ENCODE measurements around the gene HIVEP2. TPM values are rescaled to one million over a fixed set of nuclear protein-coding genes. Genes with fewer than 3 reads are reported as not detected.
A peak's percentile ranks its signal among the peaks of the same experiment; 100 is the strongest.

Gene HIVEP2
- total RNA-seq, 1 donor from 2014 or later: 12.6 TPM

DNA sequence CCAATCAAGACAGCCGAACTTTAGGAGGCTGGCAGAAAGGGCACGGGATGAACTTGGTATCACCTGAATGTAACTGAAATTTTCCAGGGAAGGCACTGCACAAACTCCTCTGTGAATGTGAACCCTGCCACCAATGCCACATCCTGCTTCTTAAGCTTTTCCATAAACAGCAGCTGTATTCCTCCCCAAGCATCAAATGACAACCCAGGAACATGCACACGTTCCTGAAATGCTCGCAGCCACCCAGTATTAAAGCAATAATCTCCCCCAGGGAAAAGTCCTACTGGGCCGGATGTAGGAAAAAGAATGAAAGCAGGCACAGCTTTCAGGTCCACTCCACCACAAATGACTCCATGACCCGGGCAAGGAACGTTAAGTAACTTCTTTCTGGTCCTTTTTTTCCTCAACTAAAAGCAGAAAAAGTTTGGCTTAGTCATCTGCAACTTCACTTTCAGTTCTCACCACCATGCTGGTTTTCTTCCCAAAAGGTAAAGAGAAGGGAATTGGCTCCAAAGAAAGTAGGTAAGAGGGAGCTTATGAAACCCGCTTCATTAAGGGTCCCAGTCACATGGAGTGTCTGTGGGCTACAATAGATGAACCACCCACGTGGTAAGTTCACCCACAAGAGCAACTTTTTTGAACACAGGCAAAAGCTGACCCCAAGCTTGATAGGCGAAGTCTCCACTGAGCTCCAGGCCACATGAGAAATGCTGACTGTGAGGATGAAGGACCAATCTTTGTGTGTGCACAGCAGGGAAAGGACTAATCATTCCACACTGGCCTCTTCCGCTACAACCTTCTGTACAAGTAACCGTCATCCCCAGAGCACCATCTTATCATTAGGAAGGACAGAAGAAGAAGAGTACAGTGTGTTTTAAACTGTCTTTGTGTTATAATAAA is 90.1 kb downstream of the HIVEP2 start:
- intact Hi-C loops (cut with DNase I): no loop called here
- ATAC-seq (no peak), DNase-seq (ENCODE audit: missing footprints) (no peak)

DNA sequence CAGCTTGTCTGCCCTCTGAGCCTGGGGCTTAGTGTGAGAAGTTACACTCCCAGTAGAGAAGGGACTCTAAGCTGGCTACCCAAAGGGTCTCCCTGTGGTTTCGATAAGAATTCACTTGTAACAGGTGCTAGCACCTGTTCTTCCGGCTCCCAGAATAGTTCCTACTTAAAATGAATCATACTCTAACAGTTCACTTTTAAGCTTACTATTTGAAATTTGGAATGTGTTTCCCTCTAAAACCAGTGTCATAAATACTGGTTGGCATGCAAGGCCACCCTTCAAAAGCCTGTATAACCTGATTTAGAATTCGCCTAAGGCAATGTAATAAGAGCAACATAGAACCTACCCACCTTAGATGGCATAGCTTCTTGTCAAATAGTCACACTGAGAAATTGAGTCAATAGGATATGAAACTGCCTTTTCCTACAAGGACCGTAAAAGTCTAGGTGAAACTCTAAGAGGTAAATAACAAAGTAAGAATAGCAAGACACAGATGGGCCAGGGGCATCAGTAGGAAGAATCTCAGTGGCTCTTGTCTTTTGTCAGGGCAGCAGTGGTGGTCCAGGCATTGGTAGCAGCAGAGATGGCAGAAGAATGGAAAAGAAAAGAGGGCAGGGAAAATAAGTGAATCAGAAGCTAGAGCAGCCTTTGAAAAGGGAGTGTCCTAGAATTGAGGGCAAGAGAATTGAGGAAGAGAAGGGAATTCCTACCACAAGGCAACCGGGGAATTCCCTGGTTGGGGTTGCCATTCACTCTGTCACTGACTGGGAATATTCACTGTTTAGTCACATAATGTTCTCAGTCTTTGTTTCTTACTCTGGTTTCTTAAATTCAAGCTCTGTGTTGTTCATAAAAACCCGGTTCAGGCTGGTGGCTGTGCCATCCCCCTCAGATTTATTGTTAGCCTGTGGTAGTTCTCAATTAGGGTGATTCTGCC is 91.5 kb downstream of the HIVEP2 start:
- intact Hi-C loops (cut with DNase I): no loop called here
- no peak for ATAC-seq

DNA sequence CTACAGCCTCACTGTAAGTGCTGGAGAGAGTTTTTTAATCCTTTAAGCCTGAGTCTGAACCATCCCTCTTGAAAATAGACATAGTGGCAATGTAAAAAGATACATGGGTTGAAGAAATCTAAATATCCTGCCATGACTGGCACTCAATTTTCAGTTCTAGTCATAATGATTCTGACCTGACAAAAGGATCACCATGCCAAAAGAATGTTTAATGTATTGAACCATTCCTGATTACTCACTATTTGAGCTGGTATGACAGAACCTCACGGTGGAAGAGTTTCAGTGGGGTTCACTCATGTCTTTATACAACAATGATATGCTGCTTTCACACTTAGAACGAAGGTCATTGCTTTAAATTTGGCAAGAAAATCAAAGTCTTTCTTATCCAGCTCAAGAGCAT is 93.4 kb downstream of the HIVEP2 start:
- no peak for DNase-seq (ENCODE audit: missing footprints)
- intact Hi-C loops (cut with DNase I): no loop called here
- ATAC-seq: no peak

More for the DNA sequence above, 91.5 kb downstream of the HIVEP2 start:
- no peak for DNase-seq (ENCODE audit: missing footprints)

DNA sequence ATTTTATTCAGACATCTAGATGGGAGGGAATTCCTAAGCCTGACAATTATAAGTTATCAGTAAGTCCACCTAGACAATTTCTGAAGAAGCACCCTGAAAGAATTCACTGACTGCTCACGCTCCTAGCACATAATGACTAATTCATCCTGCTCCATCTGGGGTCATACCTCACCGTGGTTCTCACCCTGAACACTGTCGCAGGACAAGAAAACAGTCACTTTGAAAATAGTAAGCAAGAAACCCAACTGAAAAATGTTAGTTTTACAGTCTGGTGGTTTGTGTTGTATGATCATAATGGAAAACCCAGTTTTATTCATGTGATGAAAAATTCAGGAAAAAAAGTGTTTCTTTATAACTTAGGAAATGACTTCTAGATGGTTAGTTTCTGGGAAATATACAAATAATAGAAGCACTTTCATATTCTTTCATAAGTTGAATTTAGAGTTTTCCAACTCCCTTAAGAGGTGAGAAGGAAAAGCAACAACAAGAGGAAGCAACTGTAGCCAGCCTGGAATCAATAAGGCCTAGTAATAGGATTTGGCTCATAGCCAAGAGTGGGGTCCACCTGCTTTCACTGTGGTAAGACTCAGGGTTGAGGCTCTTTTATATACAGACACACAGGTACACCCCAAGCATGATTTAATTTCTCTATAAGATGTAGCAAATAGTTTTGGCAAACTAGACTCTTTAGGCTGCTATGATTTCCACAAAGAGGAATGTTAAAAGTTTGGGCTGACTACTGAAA is 94.1 kb downstream of the HIVEP2 start:
- intact Hi-C loops (cut with DNase I): no loop called here
- no peak for ATAC-seq
- DNase-seq (ENCODE audit: missing footprints): no peak

DNA sequence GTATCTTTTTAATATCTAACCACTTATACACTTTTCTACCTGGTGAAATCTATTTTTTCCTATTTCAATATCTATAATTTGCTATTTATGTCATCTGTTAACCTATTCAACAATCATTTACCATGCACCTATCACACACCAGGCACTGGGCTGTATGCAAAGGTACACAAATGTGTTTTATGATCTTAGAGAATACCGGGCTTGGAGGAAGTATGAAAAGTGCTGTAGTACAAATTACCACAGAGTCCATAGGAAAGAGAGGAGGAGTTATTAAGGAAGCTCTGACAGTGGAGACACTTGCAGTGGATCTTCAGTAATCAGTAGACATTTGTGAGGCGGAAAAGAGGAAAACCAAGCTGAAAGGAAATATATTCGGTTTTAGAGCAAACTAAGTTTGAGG is 96.0 kb downstream of the HIVEP2 start:
- intact Hi-C loops (cut with DNase I): loop anchor here (5.0 kb wide), 1 partner anchor 78 kb away; no protein-coding TSS in a partner anchor
- ATAC-seq: no peak
- no peak for DNase-seq (ENCODE audit: missing footprints)

DNA sequence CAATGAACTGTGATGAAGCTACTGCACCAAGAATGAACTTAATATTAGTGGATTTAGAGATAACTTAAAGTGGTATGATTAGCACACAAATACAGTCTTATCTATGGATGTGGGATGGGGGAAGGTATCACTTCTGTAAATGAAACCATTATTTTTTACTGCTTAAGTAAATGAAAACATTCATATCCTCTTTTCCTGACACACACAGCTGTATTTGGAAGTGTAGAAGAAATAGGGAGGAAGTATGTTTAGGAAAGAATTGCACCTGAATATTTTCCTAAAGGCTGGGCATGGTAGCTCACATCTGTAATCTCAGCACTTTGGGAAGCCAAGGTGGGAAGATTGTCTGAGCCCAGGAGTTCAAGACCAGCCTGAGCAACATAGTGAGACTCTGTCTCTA is 96.8 kb downstream of the HIVEP2 start:
- ATAC-seq (no peak), DNase-seq (ENCODE audit: missing footprints) (no peak)
- intact Hi-C loops (cut with DNase I): loop anchor here (5.0 kb wide), 1 partner anchor 79 kb away; no protein-coding TSS in a partner anchor

DNA sequence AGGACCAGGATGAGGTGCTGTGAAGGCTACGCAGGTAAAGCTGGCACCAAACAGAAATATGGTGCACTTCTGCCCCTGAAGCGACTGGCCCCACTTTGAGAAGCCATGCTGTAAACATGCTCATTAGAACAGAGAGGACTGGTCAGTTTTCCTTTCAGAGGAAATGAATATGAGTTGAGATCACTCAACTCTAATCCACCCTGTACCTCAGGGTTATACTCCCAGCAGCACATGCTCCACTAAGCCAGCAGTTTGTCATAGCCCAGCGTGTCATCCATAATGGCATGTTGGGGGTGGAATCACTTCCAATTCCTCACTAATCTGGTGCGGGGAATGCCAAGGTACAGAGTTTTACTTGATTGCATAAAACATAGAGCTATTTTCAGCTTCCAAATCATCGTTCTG is 98.1 kb downstream of the HIVEP2 start:
- ATAC-seq: peak; percentile 69
- DNase-seq (ENCODE audit: missing footprints): no peak
- intact Hi-C loops (cut with DNase I): loop anchor here (1.0 to 5.0 kb wide), 2 partner anchors 80 to 99 kb away; no protein-coding TSS in a partner anchor

DNA sequence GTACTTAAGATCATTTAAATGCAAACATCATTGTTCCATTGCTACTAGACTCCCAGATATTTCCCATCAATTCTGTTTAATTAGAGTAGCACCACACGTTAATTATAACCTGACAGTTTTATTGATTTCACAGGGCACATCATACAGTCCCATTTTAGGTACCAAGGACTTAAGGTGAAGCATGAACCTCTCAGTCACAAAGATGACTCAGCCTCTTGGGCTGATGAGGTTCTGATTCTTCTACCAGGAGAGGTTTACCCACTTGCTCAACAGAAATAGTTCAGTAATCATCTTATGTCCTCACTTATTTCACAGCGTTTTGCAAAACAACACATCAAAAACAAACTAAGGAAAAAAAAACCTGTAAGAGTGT is 98.5 kb downstream of the HIVEP2 start:
- intact Hi-C loops (cut with DNase I): loop anchor here (1.0 to 5.0 kb wide), 2 partner anchors 81 to 100 kb away; no protein-coding TSS in a partner anchor
- ATAC-seq: no peak
- DNase-seq (ENCODE audit: missing footprints): no peak

DNA sequence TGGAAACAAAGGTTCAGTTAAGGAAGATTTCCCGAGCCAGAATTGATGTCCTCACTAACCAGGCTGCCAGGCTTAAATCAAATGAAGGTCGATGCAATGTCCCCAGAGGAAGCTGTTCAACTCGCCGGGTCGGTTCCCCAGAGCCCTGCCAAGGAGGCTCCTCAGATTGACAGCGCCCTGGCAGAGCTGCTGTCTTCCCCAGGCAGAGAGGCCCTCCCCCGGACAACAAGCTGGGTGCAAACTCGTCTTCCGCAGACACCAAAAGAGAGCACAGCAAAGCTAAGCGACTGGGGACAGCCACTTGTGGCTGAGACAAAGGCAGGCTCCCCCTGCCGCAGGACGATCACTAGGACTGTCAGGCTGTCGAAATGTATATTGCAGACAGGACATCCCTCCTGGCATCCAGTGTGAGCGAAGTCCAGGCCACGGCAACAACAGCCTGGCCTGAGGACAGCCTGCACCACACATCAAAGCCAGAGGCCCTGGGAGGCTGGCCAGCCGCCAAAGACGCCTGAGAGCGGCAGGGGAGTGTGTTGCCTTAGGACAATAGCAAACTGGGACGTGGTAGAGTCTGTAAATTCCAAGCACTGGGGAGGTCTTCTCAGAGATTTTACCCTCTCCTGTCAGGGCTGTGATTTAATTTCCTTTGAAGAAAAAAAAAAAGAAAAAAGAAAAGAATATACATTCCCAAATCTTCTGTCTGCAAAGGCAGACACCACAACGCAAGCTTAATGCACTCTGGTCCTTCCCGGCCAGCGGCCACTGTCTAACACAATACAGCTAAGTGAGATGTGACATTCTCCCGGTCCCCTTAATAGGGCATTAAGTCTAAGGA is 99.1 kb downstream of the HIVEP2 start:
- DNase-seq (ENCODE audit: missing footprints) (peak; percentile 95), ATAC-seq (peak; percentile 95)
- intact Hi-C loops (cut with DNase I): loop anchor here (1.0 to 5.0 kb wide), 3 partner anchors 39 to 100 kb away; no protein-coding TSS in a partner anchor

DNA sequence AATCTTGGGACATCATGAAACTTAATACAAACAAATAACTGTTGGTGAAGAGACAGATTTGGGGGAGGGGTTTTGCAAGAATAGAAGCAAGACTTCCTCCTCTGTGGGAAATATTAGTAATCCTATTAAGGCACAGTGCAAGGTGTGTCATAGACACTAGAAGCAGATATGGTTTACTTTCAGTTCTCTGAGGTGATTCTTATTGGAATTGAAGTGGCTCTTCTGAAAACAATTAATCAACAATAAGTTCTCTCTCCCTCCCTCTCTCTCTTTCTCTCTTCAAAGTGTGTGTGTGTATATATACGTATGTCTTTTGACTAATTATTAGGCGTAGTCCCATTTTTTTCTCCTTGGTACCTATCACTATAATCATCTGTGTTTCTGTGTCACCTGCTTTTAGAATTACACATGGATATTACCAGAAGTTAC is 99.8 kb downstream of the HIVEP2 start:
- DNase-seq (ENCODE audit: missing footprints): no peak
- no peak for ATAC-seq
- intact Hi-C loops (cut with DNase I): loop anchor here (2.0 to 5.0 kb wide), 2 partner anchors 40 to 82 kb away; no protein-coding TSS in a partner anchor

DNA sequence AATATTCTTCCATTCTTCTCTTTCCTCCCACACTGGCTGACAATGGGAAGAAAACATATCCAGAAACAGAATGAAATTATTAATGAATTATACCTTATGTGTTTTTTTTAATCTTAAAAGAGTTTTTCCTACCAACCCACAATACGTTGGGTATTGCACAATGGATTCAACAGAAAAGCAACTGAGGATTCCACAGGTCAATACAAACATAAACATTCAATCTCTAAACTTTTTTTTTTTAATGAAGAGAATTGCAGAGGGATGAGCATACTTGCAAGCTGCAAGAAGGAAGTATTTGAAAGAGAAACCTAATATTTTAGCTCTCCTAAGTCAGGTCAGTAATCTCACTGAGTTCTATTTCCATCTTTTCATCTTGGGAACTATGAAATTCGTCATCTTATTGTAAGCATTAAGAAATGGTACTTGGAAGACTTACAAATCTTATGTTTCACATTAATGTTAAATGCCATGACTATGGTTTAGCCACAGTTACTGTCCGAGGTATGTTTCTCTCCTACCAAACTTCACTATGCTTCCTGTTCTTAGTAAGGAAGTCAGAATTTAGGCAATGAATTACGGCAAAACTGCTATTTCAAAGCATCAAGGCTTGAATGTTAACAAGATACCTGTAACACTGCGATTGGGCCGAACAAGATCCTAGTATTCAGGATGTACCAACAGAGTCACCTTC is 100.8 kb downstream of the HIVEP2 start:
- DNase-seq (ENCODE audit: missing footprints): no peak
- no peak for ATAC-seq
- intact Hi-C loops (cut with DNase I): loop anchor here (2.0 kb wide), 1 partner anchor 41 kb away; no protein-coding TSS in a partner anchor

DNA sequence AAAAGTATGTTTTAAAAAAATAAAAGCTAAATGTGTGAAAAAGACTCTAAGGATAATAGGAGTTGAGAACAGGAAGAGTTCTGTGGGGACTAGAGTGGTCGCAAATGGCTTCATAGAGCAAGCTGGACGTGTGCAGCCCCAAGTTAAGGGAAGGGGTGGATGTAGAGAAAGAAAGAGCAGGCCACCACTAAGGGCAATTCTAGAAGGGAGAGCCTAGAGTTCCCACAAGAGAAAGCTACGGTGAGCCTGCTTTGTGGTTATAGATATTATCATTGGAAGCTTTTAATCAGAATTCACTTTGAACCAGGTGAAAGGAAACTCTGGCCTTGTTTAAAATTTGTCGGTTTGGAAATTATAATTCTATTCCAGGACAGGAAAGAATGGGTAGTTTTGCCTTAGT is 101.6 kb downstream of the HIVEP2 start:
- DNase-seq (ENCODE audit: missing footprints): no peak
- intact Hi-C loops (cut with DNase I): no loop called here
- ATAC-seq: no peak

DNA sequence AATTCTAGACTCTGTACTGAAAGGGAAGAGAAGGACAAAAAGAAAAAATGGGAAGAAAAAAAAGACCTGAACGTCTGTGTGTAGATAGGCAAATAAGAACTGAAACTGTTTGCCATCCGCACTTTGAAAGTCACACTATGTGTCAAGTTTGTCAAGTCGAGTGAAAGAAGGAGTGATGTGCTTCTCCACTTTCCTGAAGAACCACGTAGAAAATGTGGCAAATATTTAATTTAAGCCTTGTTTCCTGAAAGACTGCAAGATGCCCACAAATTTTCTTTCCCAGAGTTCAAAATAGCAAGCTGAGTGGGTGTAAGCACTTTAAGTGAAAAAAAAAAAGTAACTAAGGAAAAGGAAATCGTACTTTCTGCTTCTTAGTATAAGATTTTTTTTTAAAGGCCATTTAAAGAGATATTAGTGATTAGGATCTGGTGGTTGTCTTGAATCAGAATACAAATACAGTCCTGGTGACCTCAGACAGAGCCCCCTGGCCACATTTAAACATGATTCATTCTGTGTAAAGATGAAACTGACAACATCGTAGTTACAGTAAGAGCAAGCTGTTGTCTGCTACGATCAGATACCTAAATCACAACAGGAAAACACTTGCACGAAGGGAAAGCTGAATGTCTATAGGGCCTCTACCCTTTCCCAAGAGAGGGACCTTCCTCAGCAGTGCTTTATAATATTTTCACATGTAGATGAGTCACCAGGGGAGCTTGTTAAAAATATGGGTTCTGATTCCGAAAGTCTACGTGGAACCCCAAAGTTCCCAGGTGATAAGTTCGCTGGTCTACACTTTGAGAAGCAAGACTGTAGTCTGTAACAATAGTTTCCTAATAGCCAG is 102.3 kb downstream of the HIVEP2 start:
- DNase-seq (ENCODE audit: missing footprints) (no peak), ATAC-seq (no peak)
- intact Hi-C loops (cut with DNase I): no loop called here

DNA sequence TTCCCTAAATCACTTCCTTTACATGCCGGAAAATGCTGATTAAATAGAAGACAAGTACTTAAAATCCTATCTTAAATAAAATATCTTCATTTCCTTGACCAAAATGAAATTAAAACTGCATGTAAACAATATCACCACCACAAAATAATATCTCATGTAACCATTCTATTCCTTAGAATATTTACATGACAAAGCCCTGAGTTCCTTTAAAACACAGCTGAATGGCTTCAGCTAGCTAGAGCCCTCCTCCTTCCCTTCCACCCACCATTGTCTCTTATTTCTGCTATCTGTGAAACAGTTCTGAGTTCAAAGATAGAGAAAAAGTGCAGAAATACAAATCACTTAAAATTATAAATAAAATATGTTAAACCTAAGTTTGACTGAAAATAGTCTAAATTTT is 103.1 kb downstream of the HIVEP2 start:
- ATAC-seq: no peak
- intact Hi-C loops (cut with DNase I): no loop called here
- no peak for DNase-seq (ENCODE audit: missing footprints)

DNA sequence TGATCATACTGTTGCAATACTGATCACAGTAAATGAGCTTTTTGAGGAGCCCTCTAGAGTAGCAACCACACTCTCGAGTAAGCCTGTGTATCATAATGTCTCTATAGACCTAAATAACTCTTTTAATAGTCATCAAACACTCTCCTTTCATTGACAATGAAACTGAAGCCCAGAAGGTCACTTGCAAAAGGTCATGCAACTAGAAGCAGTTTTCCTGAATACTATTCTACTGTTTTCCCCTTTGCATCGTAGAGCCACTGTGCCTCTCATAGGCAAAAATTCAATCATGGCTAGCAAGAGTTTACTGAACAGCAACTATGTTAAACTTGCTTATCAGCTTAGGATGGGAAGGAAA is 105.3 kb downstream of the HIVEP2 start:
- no peak for ATAC-seq
- intact Hi-C loops (cut with DNase I): no loop called here
- no peak for DNase-seq (ENCODE audit: missing footprints)
